Gastroesophageal sphincter (tissue), 4 donors: ENCODE measurements around the gene GASK1B. TPM values are rescaled to one million over a fixed set of nuclear protein-coding genes. Genes with fewer than 3 reads are reported as not detected.

Experiments used
- ATAC-seq: fragments of 150-250 bp; one replicate; pipeline ENCODE4 v1.9.1; 2016; ENCODE audit warnings: mild to moderate bottlenecking, moderate library complexity
- H3K27ac ChIP-seq, 4 donors: fragments of 200-600 bp; sonication (generic) in 3 of 4; 1 replicate in 3 of 4; 2 replicates in 1 of 4; pipeline ENCODE4 v1.5.1; 2016 to 2019
- H3K27me3 ChIP-seq: fragments of 200-600 bp; sonication (generic); one replicate; pipeline ENCODE4 v1.5.1; 2019
- H3K36me3 ChIP-seq, 2 donors: fragments of 200-600 bp; sonication (generic); one replicate each; pipeline ENCODE4 v1.5.1; 2019; ENCODE audit warnings: control low read depth in 1 of 2
- H3K4me1 ChIP-seq, 3 donors: fragments of 200-600 bp; sonication (generic); 1 replicate in 2 of 3; 2 replicates in 1 of 3; pipeline ENCODE4 v1.5.1; 2016 to 2019; ENCODE audit warnings: control low read depth in 2 of 3
- H3K4me3 ChIP-seq, 2 donors: fragments of 200-600 bp; sonication (generic); one replicate each; pipeline ENCODE4 v1.5.1; 2019; ENCODE audit warnings: mild to moderate bottlenecking in 1 of 2, moderate library complexity in 1 of 2
- H3K9me3 ChIP-seq, 3 donors: fragments of 200-600 bp; sonication (generic); one replicate each; pipeline ENCODE4 v1.5.1; 2017 to 2019; ENCODE audit warnings: control low read depth in 2 of 3
- EP300 ChIP-seq: sonication (generic); formaldehyde crosslinking; IDR thresholded peaks from one replicate; pipeline ENCODE4 v1.6.1; 2017; ENCODE audit warnings: antibody characterized with exemption, mild to moderate bottlenecking
- POLR2A ChIP-seq, 2 donors: fragments of 450-650 bp; IDR thresholded peaks; one replicate each; pipeline ENCODE4 v1.6.1; 2017; ENCODE audit warnings: antibody characterized with exemption in 2 of 2, mild to moderate bottlenecking in 2 of 2, moderate library complexity in 1 of 2
- POLR2AphosphoS5 ChIP-seq: sonication (generic); formaldehyde crosslinking; IDR thresholded peaks from one replicate; pipeline ENCODE4 v1.6.1; 2017; ENCODE audit warnings: antibody characterized with exemption
- WGBS, 2 donors: methylation state at CpG; one replicate each; pipeline ENCODE4 v1.1.5; 2018; ENCODE audit warnings: low coverage in 1 of 2; 5-methylcytosine and 5-hydroxymethylcytosine counted together
- total RNA-seq, 4 donors: library from RNA; depleted of rRNA; stranded (reverse); fragments of >200 nt; gene quantifications; one replicate each; pipeline ENCODE4 v1.1.0, GENCODE V29; 2016
- TF ChIP-seq, protein P1 (sequence below), 4 experiments: fragments of 200-600 bp in 2 of 4; fragments of 450-650 bp in 2 of 4; sonication (generic) in 1 of 4; IDR thresholded peaks; one replicate each; pipeline ENCODE4 v1.5.1; 2017 to 2019; ENCODE audit warnings: antibody characterized with exemption in 4 of 4, mild to moderate bottlenecking in 2 of 4, moderate library complexity in 2 of 4

GASK1B gene
- total RNA-seq, 4 donors from 2014 or later, result 33.8 to 66.6 (median 42.0) TPM

DNA sequence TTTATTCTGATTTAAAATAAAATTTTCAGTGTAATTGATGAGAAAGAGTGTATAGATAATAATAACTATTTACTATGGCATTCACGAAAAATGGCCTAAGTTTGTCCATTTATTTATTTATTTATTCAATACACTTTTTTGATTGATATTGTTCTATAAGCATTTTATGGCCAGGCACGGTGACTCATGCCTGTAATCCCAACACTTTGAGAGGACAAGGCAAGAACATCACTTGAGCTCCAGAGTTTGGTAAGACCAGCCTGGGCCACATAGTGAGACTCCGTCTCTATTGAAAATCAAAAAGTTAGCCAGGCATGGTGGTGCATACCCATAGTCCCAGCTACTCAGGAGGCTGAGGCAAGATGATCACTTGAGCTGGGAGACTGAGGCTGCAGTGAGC lies 25.7 kb downstream of the GASK1B start:
- WGBS, 2 donors, result 90 to 100% methylated on average over 2 of the region's 3 CpGs
- Histone ChIP-seq H3K27me3 (no peaks in the 10 kb centered on the region), H3K4me3 (no peak overlapping the region), H3K9me3 (no peaks in the 10 kb centered on the region), H3K4me1 (no peaks in the 10 kb centered on the region), H3K27ac (no peak overlapping the region), H3K36me3 (peaks cover 0 to 11% of the 10 kb centered on the region in 2 donors)
- no peak for ATAC-seq
- TF ChIP-seq POLR2AphosphoS5 (no peak), EP300 (no peak), POLR2A (IDR thresholded peaks at IDR 0.05) (no peak)
- TF ChIP-seq, protein P1, sequence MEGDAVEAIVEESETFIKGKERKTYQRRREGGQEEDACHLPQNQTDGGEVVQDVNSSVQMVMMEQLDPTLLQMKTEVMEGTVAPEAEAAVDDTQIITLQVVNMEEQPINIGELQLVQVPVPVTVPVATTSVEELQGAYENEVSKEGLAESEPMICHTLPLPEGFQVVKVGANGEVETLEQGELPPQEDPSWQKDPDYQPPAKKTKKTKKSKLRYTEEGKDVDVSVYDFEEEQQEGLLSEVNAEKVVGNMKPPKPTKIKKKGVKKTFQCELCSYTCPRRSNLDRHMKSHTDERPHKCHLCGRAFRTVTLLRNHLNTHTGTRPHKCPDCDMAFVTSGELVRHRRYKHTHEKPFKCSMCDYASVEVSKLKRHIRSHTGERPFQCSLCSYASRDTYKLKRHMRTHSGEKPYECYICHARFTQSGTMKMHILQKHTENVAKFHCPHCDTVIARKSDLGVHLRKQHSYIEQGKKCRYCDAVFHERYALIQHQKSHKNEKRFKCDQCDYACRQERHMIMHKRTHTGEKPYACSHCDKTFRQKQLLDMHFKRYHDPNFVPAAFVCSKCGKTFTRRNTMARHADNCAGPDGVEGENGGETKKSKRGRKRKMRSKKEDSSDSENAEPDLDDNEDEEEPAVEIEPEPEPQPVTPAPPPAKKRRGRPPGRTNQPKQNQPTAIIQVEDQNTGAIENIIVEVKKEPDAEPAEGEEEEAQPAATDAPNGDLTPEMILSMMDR (IDR thresholded peaks at IDR 0.05), result no peak

DNA sequence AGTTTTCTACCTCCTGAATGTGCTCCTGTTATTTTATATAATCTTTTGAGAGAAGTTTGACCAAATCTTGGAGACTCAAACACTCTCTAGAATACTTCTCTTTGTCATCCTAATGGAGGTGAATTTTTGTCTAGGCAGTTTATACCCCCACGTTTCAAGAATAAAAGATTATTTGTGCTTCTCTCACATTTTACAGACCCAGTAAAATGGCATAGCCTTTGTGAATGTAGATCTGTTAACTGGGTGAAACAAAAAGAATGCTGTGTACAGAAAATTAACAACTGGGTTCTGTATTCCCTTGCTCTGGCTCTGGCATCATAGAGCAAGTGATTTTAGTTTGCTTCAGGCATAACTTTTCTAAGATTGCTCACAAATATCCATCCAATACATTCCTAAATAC lies 26.1 kb downstream of the GASK1B start:
- TF ChIP-seq, protein P1 (IDR thresholded peaks at IDR 0.05), result no peak
- TF ChIP-seq EP300, result no peak
- WGBS, 2 donors, result 50 to 92% methylated on average over 1 of the region's 1 CpG
- Histone ChIP-seq H3K27me3 (no peaks in the 10 kb centered on the region), H3K36me3 (peaks cover 0 to 11% of the 10 kb centered on the region in 2 donors), H3K27ac (no peak overlapping the region), H3K9me3 (no peaks in the 10 kb centered on the region), H3K4me1 (no peaks in the 10 kb centered on the region), H3K4me3 (no peak overlapping the region)
- ATAC-seq, result no peak

DNA sequence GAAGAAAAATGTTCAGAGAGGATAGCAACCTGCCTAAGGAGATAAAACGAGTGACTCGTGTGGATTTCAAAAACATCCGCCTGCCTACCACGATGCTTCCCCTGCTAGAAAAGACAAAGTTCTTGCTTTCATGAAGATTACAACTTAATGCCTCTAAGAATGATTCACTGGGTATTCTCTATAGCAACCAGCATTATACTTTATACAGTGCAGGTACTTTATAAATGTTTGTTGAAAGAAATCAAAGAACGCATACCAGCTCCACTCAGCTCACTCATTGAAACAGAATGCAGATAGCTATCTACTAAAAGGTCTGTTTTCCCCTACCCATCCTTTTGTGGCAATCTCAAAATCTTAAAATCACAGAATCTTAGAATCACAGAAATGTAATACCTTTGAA lies 33.7 kb downstream of the GASK1B start:
- Histone ChIP-seq H3K27ac (no peak overlapping the region), H3K36me3 (no peaks in the 10 kb centered on the region), H3K4me1 (peaks cover 0 to 4% (median 0%) of the 10 kb centered on the region in 3 donors), H3K4me3 (no peak overlapping the region), H3K9me3 (no peaks in the 10 kb centered on the region), H3K27me3 (no peaks in the 10 kb centered on the region)
- ATAC-seq, result no peak
- TF ChIP-seq POLR2AphosphoS5 (no peak), EP300 (no peak), POLR2A (IDR thresholded peaks at IDR 0.05) (no peak)
- TF ChIP-seq, protein P1 (IDR thresholded peaks at IDR 0.05), result no peak
- WGBS, 2 donors, result 49 to 50% methylated on average over 5 of the region's 5 CpGs

DNA sequence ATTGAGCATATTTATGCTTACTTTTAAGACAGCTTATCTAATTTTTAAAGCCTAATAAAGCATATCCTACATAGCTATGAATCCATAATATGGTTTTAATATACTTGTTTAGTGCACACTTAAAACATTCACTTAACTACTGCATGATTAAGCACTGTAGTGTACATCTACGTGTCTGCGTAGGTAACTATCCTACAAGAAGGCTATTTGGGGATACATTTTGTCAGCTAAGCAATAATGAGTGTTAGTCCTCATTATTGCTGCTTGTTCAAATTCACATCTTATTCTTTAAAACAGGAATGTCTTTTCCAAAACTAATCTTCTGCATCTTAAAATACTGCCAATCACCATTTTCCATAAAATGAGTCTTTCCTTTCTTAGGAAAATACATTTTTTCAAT lies 38.6 kb downstream of the GASK1B start:
- H3K36me3 ChIP-seq, result no peaks in the 10 kb centered on the region
- no peak overlapping the region for H3K27ac ChIP-seq
- peaks cover 0 to 4% (median 0%) of the 10 kb centered on the region in 3 donors for H3K4me1 ChIP-seq
- WGBS, 2 donors, result 42 to 50% methylated on average over 2 of the region's 2 CpGs
- H3K9me3 ChIP-seq, result no peaks in the 10 kb centered on the region
- no peak overlapping the region for H3K4me3 ChIP-seq
- no peak for ATAC-seq
- H3K27me3 ChIP-seq, result no peaks in the 10 kb centered on the region
- TF ChIP-seq EP300 (no peak), POLR2AphosphoS5 (no peak), POLR2A (IDR thresholded peaks at IDR 0.05) (no peak)
- TF ChIP-seq, protein P1 (IDR thresholded peaks at IDR 0.05), result no peak

DNA sequence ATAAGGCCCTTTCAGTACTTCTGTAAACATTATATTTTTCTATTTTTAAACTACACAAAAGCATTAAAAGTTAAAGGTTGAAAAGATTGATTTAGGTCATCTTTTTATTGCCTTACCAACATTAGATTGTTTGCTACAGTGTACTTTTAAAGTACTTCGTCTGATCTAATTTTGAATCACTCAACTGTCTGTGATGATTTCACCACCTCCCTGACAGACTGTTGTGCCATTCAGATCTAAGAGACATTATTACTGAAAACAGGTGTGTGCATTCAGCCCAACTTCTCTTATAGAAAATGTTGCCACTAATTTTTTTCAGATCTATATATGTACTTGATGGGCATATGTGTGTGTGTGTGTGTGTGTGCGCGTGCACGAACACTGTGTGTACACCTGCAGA lies 39.3 kb downstream of the GASK1B start:
- 58 to 65% methylated on average over 4 of the region's 4 CpGs for WGBS, 2 donors
- H3K4me1 ChIP-seq, result peaks cover 0 to 4% (median 0%) of the 10 kb centered on the region in 3 donors
- TF ChIP-seq POLR2AphosphoS5 (no peak), EP300 (no peak), POLR2A (IDR thresholded peaks at IDR 0.05) (no peak)
- TF ChIP-seq, protein P1 (IDR thresholded peaks at IDR 0.05), result no peak
- no peaks in the 10 kb centered on the region for H3K27me3 ChIP-seq
- H3K4me3 ChIP-seq, result no peak overlapping the region
- H3K36me3 ChIP-seq, result no peaks in the 10 kb centered on the region
- no peak for ATAC-seq
- no peaks in the 10 kb centered on the region for H3K9me3 ChIP-seq
- no peak overlapping the region for H3K27ac ChIP-seq
